Measurements from ENCODE around the gene ARHGAP15. TPM values are rescaled to one million over a fixed set of nuclear protein-coding genes. Genes with fewer than 3 reads are reported as not detected.

ARHGAP15 gene
- total RNA-seq, 3 donors from 2014 or later: 5.3 to 8.2 (median 5.8) TPM

- H3K36me3 ChIP-seq (ENCODE audit: low read depth): no peaks in the 10 kb centered on the region
- no peaks in the 10 kb centered on the region for H3K4me1 ChIP-seq (ENCODE audit: low read depth)
- H3K4me3 ChIP-seq: no peak overlapping the region
- H3K9me3 ChIP-seq: no peaks in the 10 kb centered on the region
- no peak for ATAC-seq
- TF ChIP-seq, protein P1, sequence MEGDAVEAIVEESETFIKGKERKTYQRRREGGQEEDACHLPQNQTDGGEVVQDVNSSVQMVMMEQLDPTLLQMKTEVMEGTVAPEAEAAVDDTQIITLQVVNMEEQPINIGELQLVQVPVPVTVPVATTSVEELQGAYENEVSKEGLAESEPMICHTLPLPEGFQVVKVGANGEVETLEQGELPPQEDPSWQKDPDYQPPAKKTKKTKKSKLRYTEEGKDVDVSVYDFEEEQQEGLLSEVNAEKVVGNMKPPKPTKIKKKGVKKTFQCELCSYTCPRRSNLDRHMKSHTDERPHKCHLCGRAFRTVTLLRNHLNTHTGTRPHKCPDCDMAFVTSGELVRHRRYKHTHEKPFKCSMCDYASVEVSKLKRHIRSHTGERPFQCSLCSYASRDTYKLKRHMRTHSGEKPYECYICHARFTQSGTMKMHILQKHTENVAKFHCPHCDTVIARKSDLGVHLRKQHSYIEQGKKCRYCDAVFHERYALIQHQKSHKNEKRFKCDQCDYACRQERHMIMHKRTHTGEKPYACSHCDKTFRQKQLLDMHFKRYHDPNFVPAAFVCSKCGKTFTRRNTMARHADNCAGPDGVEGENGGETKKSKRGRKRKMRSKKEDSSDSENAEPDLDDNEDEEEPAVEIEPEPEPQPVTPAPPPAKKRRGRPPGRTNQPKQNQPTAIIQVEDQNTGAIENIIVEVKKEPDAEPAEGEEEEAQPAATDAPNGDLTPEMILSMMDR (IDR thresholded peaks at IDR 0.05): no peak
- no peak for DNase-seq
- intact Hi-C loops (cut with DNase I, micrococcal nuclease): no loop called here
Observed at GRCh38 chr2:143463719-143464118, 334.5 kb downstream of the ARHGAP15 start.

GRCh38 chr2:143466391-143466790, 337.2 kb downstream of the ARHGAP15 start:
- Histone ChIP-seq H3K9me3 (no peaks in the 10 kb centered on the region), H3K4me1 (ENCODE audit: low read depth) (no peaks in the 10 kb centered on the region), H3K36me3 (ENCODE audit: low read depth) (no peaks in the 10 kb centered on the region), H3K4me3 (no peak overlapping the region)
- TF ChIP-seq, protein P1 (IDR thresholded peaks at IDR 0.05): no peak
- no peak for DNase-seq
- intact Hi-C loops (cut with DNase I, micrococcal nuclease): no loop called here
- no peak for ATAC-seq

DNA sequence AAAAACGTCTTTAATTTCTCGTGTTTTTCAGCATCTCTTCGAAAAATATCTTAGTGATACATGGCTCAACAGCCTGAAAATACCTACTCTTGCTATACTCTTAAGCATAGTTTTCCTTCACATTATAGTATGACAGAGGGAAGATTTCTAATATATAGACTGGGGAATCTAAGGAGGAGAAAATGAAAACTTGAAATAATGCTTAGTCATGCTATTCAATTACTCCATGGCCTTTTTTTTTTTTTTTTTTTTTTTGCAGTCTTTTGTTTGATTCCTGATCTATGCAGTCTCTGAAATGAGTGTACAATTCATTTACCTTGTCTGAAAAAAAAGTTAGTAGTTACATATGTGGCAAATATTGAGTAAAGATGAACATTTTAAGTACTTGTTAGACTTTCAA, 337.8 kb downstream of the ARHGAP15 start:
- intact Hi-C loops (cut with DNase I, micrococcal nuclease): no loop called here
- no peaks in the 10 kb centered on the region for H3K4me1 ChIP-seq (ENCODE audit: low read depth)
- TF ChIP-seq, protein P1 (IDR thresholded peaks at IDR 0.05): no peak
- no peak overlapping the region for H3K4me3 ChIP-seq
- ATAC-seq: no peak
- H3K9me3 ChIP-seq: no peaks in the 10 kb centered on the region
- DNase-seq: no peak
- H3K36me3 ChIP-seq (ENCODE audit: low read depth): no peaks in the 10 kb centered on the region

DNA sequence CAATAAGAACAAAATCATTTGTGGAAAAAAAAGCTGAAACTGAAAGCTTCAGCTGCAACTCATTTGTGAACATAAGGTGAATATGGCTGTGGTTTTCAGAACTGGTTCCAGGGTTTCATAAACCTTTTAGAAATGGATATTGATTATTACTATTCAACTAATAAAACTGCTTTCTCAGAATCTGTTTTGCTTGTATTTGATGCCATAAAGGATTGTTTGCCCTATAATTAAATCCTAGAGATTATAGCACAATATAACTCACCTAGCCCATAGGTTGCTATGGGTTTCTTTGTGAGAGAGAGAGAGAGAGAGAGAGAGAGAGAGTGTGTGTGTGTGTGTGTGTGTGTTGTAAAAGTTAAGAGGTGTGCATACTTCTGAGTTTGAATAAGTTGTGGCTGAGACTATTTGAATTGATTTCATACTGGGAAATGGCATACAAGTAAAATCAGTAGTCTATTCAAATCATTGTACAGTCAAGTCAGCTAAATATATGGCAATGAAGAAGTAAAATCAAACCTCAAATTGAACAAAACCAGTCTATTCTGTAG, 339.2 kb downstream of the ARHGAP15 start:
- H3K36me3 ChIP-seq (ENCODE audit: low read depth): no peaks in the 10 kb centered on the region
- no peaks in the 10 kb centered on the region for H3K9me3 ChIP-seq
- TF ChIP-seq, protein P1 (IDR thresholded peaks at IDR 0.05): no peak
- intact Hi-C loops (cut with DNase I, micrococcal nuclease): no loop called here
- no peak for ATAC-seq
- no peak overlapping the region for H3K4me3 ChIP-seq
- no peak for DNase-seq
- H3K4me1 ChIP-seq (ENCODE audit: low read depth): no peaks in the 10 kb centered on the region

GRCh38 chr2:143469323-143469722, 340.1 kb downstream of the ARHGAP15 start:
- intact Hi-C loops (cut with DNase I, micrococcal nuclease): no loop called here
- no peaks in the 10 kb centered on the region for H3K9me3 ChIP-seq
- H3K4me3 ChIP-seq: no peak overlapping the region
- no peaks in the 10 kb centered on the region for H3K36me3 ChIP-seq (ENCODE audit: low read depth)
- ATAC-seq (no peak), DNase-seq (no peak)
- H3K4me1 ChIP-seq (ENCODE audit: low read depth): no peaks in the 10 kb centered on the region
- TF ChIP-seq, protein P1 (IDR thresholded peaks at IDR 0.05): no peak

GRCh38 chr2:143471550-143471949, 342.3 kb downstream of the ARHGAP15 start:
- Histone ChIP-seq H3K36me3 (ENCODE audit: low read depth) (no peaks in the 10 kb centered on the region), H3K4me3 (no peak overlapping the region), H3K9me3 (no peaks in the 10 kb centered on the region), H3K4me1 (ENCODE audit: low read depth) (no peaks in the 10 kb centered on the region)
- no peak for DNase-seq
- TF ChIP-seq, protein P1 (IDR thresholded peaks at IDR 0.05): no peak
- ATAC-seq: no peak
- intact Hi-C loops (cut with DNase I, micrococcal nuclease): no loop called here
